Urothelium cell line (cell line): Measurements from ENCODE around the gene HDAC11.

Experiments used
- DNase-seq: peaks from one replicate; pipeline ENCODE4 v3.0.0; 2011; ENCODE audit warnings: low spot score, mixed read lengths
- FAIRE-seq: peaks from 2 replicates; lab custom pipeline; 2011; peaks lifted over from hg19 to GRCh38; lab: Jason Lieb, UNC

HDAC11 gene

GRCh38 chr3:13553686-13554085, 73.6 kb downstream of the HDAC11 start:
- DNase-seq: no peak
- FAIRE-seq: no peak

DNA sequence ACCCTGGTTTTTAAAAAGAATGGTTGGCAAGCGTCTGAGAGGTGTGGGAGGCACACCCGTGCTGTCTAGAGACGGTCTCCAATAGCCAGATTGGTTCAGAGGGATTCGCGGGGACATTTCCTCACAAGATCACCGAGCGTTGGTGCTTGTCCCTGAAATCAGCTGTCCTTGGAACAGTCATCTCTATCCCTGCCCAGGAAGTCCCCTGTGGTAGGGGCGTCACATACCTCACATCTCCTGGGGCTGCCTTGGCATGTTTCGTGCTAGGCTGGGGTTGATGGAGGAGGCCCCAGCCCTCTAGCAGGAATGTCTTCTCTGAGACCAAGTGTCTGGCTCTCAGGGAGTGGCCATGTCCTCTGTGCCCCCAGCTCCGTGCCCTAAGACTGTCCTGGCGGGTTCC, 75.6 kb downstream of the HDAC11 start:
- DNase-seq (no peak), FAIRE-seq (no peak)
